B cell (primary cell): ENCODE results near the gene GPR143. TPM values are rescaled to one million over a fixed set of nuclear protein-coding genes. Genes with fewer than 3 reads are reported as not detected.

Source experiments
- ATAC-seq: fragments of 200-7000 bp; cut with Tn5 transposase; one replicate; pipeline ENCODE4 v1.10.0; 2021; ENCODE audit warnings: low read depth, mild to moderate bottlenecking, moderate number of reproducible peaks, moderate library complexity
- CTCF ChIA-PET: fragments of 350-600 bp; sonication (Branson Sonifier 250); formaldehyde crosslinking; loops from one replicate; lab custom pipeline; 2021; ENCODE audit warnings: antibody characterized with exemption, inconsistent platforms; lab: Charles Lee
- POLR2A ChIA-PET: fragments of 350-600 bp; sonication (Branson Sonifier 250); formaldehyde crosslinking; loops from one replicate; lab custom pipeline; 2021; ENCODE audit warnings: antibody characterized with exemption; lab: Charles Lee
- DNase-seq: peaks from one replicate; pipeline ENCODE4 v3.0.0; 2013
- H2AFZ ChIP-seq: 2 replicates; pipeline ENCODE4 v1.6.1; 2012; ENCODE audit warnings: mild to moderate bottlenecking, low read depth, low read length; ENCODE audit not compliant: insufficient read depth, poor library complexity, severe bottlenecking
- H3K27ac ChIP-seq, 2 donors: 1 replicate in 1 of 2; 2 replicates in 1 of 2; pipeline ENCODE4 v1.5.1; 2012 to 2013; ENCODE audit warnings: low read length in 2 of 2, mild to moderate bottlenecking in 2 of 2, moderate library complexity in 1 of 2
- H3K27me3 ChIP-seq, 4 experiments: fragments of 200-600 bp in 1 of 4; sonication (generic) in 1 of 4; replicated peaks in 1 of 4; 1 replicate in 2 of 4; 2 replicates in 2 of 4; pipeline versions ENCODE4 v1.6.1 to v1.7.0; 2013 to 2016; ENCODE audit warnings: low read length in 3 of 4, mild to moderate bottlenecking in 2 of 4, mixed read lengths in 1 of 4, moderate library complexity in 1 of 4; ENCODE audit not compliant: insufficient read depth in 4 of 4, control insufficient read depth in 3 of 4; ENCODE audit errors: control extremely low read depth in 1 of 4
- H3K36me3 ChIP-seq, 2 experiments: replicated peaks in 1 of 2; 1 replicate in 1 of 2; 2 replicates in 1 of 2; pipeline versions ENCODE4 v1.6.1 to v1.7.1; 2013; ENCODE audit warnings: low read length in 1 of 2; ENCODE audit not compliant: insufficient read depth in 2 of 2, control insufficient read depth in 1 of 2; ENCODE audit errors: control extremely low read depth in 1 of 2, extremely low read depth in 1 of 2
- H3K4me1 ChIP-seq, 2 donors: fragments of 200-600 bp in 1 of 2; sonication (generic) in 1 of 2; 1 replicate in 1 of 2; 2 replicates in 1 of 2; pipeline versions ENCODE4 v1.5.1 to v1.6.1; 2013 to 2017; ENCODE audit warnings: low read length in 2 of 2; ENCODE audit not compliant: control insufficient read depth in 2 of 2, insufficient read depth in 2 of 2
- H3K4me2 ChIP-seq: replicated peaks from 2 replicates; pipeline ENCODE3; 2012; ENCODE audit warnings: mild to moderate bottlenecking, low read depth, low read length; ENCODE audit not compliant: poor library complexity, severe bottlenecking
- H3K4me3 ChIP-seq, 5 experiments: fragments of 200-600 bp in 1 of 5; sonication (generic) in 1 of 5; 1 replicate in 3 of 5; 2 replicates in 2 of 5; pipeline versions ENCODE4 v1.5.1 to v1.7.0; 2011 to 2016; ENCODE audit warnings: low read length in 4 of 5, mild to moderate bottlenecking in 4 of 5, low read depth in 2 of 5, control low read depth in 1 of 5, moderate library complexity in 1 of 5; ENCODE audit not compliant: insufficient read depth in 1 of 5; ENCODE audit errors: control extremely low read depth in 1 of 5, extremely low read depth in 1 of 5
- H3K79me2 ChIP-seq: fragments of 200-600 bp; sonication (generic); one replicate; pipeline ENCODE4 v1.6.0; 2016; ENCODE audit warnings: low read length; ENCODE audit not compliant: control insufficient read depth, insufficient read depth
- H3K9ac ChIP-seq: fragments of 200-600 bp; sonication (generic); 2 replicates; pipeline ENCODE4 v1.6.1; 2017; ENCODE audit warnings: mild to moderate bottlenecking, low read length, moderate library complexity
- H3K9me3 ChIP-seq, 3 donors: one replicate each; pipeline versions ENCODE4 v1.6.1 to v1.7.1; 2013; ENCODE audit warnings: low read length in 2 of 3; ENCODE audit not compliant: control insufficient read depth in 2 of 3, insufficient read depth in 1 of 3; ENCODE audit errors: control extremely low read depth in 1 of 3
- H4K20me1 ChIP-seq: 2 replicates; pipeline ENCODE4 v1.6.0; 2012; ENCODE audit warnings: mild to moderate bottlenecking, low read length; ENCODE audit not compliant: insufficient read depth, control insufficient read depth, poor library complexity, severe bottlenecking
- H3K27ac Mint-ChIP-seq: one replicate; pipeline ENCODE4 v1.8.0; 2021; ENCODE audit warnings: mixed read lengths
- H3K27me3 Mint-ChIP-seq: one replicate; pipeline ENCODE4 v1.8.0; 2021; ENCODE audit warnings: mixed read lengths
- H3K4me1 Mint-ChIP-seq: one replicate; pipeline ENCODE4 v1.8.0; 2021; ENCODE audit warnings: mixed read lengths
- H3K4me3 Mint-ChIP-seq: one replicate; pipeline ENCODE4 v1.8.0; 2021; ENCODE audit warnings: mixed read lengths
- H3K9me3 Mint-ChIP-seq: one replicate; pipeline ENCODE4 v1.8.0; 2022; ENCODE audit warnings: mixed read lengths; ENCODE audit not compliant: insufficient read depth
- CTCF ChIP-seq: fragments of 200-600 bp; IDR thresholded peaks from one replicate; pipeline ENCODE4 v1.8.0; 2022; ENCODE audit warnings: antibody characterized with exemption, mild to moderate bottlenecking
- EZH2 ChIP-seq: IDR thresholded peaks from 2 replicates; pipeline ENCODE4 v1.6.1; 2012; ENCODE audit warnings: borderline replicate concordance, low read depth, mild to moderate bottlenecking, moderate library complexity, low read length; ENCODE audit not compliant: insufficient read depth, poor library complexity, severe bottlenecking
- WGBS: methylation state at CpG from one replicate; pipeline ENCODE4 v1.1.5; 2013; ENCODE audit warnings: missing lambda C conversion rate; ENCODE audit not compliant: insufficient coverage; 5-methylcytosine and 5-hydroxymethylcytosine counted together
- intact Hi-C: fragments of 100-400 bp; cut with micrococcal nuclease; formaldehyde crosslinking; loops from one replicate; pipeline ENCODE4 v1.10.0; 2022
- polyA plus RNA-seq: library from polyadenylated mRNA; depleted of rRNA; stranded (reverse); fragments of >200 nt; gene quantifications from 2 replicates; pipeline ENCODE4 v1.2.3, GENCODE V29; 2012
- total RNA-seq, 2 donors: library from RNA; stranded (reverse); fragments of 120-200 nt in 1 of 2; gene quantifications; 1 replicate in 1 of 2; 2 replicates in 1 of 2; pipeline versions ENCODE4 v1.2.3 to v1.2.4, GENCODE V29; 2013 to 2022

GPR143 gene
- total and polyA plus RNA-seq, 2 donors (not counting 1 experiment from before 2014, with no cell fraction given), result not detected

- no CpG with 5 or more reads among the region's 6 CpGs for WGBS
- Histone ChIP-seq H3K4me2 (no peak overlapping the region), H3K79me2 (no peaks in the 10 kb centered on the region), H3K4me1 (peaks cover 0 to 3% of the 10 kb centered on the region in 2 donors), H3K9me3 (no peaks in the 10 kb centered on the region), H2AFZ (no peak overlapping the region), H3K4me3 (no peak overlapping the region), H4K20me1 (no peaks in the 10 kb centered on the region), H3K27me3 (peaks cover 0 to 7% (median 2%) of the 10 kb centered on the region in 4 experiments), H3K27ac (no peak overlapping the region), H3K36me3 (no peaks in the 10 kb centered on the region), H3K9ac (no peak overlapping the region)
- intact Hi-C loops, result no loop called here
- no peak for ATAC-seq
- Mint-ChIP-seq H3K27ac (no peak overlapping the region), H3K4me1 (no peaks in the 10 kb centered on the region), H3K27me3 (peaks cover 12% of the 10 kb centered on the region), H3K9me3 (peaks cover 6% of the 10 kb centered on the region), H3K4me3 (no peak overlapping the region)
- DNase-seq, result no peak
- ChIA-PET CTCF (no interaction called here), POLR2A (no interaction called here)
- TF ChIP-seq CTCF (no peak), EZH2 (no peak)
Measured at GRCh38 chrX:9790866-9791265, 25.2 kb upstream of the GPR143 start.

GRCh38 chrX:9789555-9789954, 23.9 kb upstream of the GPR143 start:
- peaks cover 12% of the 10 kb centered on the region for H3K27me3 Mint-ChIP-seq
- Histone ChIP-seq H3K4me1 (peaks cover 0 to 3% of the 10 kb centered on the region in 2 donors), H3K27me3 (peaks cover 0 to 13% (median 2%) of the 10 kb centered on the region in 4 experiments), H3K4me3 (no peak overlapping the region), H3K4me2 (no peak overlapping the region), H3K27ac (no peak overlapping the region), H3K79me2 (no peaks in the 10 kb centered on the region), H3K9ac (no peak overlapping the region), H3K9me3 (peaks cover 0 to 3% (median 0%) of the 10 kb centered on the region in 3 donors), H3K36me3 (no peaks in the 10 kb centered on the region), H4K20me1 (no peaks in the 10 kb centered on the region), H2AFZ (no peak overlapping the region)
- no peaks in the 10 kb centered on the region for H3K9me3 Mint-ChIP-seq
- no CpG with 5 or more reads among the region's 5 CpGs for WGBS
- H3K27ac Mint-ChIP-seq, result no peak overlapping the region
- no peak for TF ChIP-seq EZH2
- TF ChIP-seq CTCF, result no peak
- POLR2A ChIA-PET, result no interaction called here
- no peaks in the 10 kb centered on the region for H3K4me1 Mint-ChIP-seq
- no peak for ATAC-seq
- intact Hi-C loops, result no loop called here
- CTCF ChIA-PET, result no interaction called here
- no peak for DNase-seq
- no peak overlapping the region for H3K4me3 Mint-ChIP-seq
